K562 (cell line): Measurements from ENCODE around the gene CIAO3. TPM values are rescaled to one million over a fixed set of nuclear protein-coding genes. Genes with fewer than 3 reads are reported as not detected.

Experiments
- BDP1 ChIP-seq: IDR thresholded peaks from 3 replicates; pipeline ENCODE4 v1.6.1; 2011; ENCODE audit not compliant: insufficient read length, insufficient read depth
- CHD4 ChIP-seq: fragments of 200-600 bp; sonication (generic); IDR thresholded peaks from 3 replicates; pipeline ENCODE4 v1.6.1; 2012; ENCODE audit warnings: low read depth, mild to moderate bottlenecking, mixed read lengths, low read length, inconsistent platforms; ENCODE audit not compliant: insufficient read depth, insufficient replicate concordance, poor library complexity, severe bottlenecking
- FIP1L1 ChIP-seq: fragments of 200-400 bp; formaldehyde crosslinking; IDR thresholded peaks from 2 replicates; pipeline ENCODE4 v1.6.1; 2018; ENCODE audit warnings: mild to moderate bottlenecking, low read depth, low read length; ENCODE audit not compliant: poor library complexity, severe bottlenecking
- MCM5 ChIP-seq: fragments of 450-650 bp; IDR thresholded peaks from 2 replicates; pipeline ENCODE4 v1.6.1; 2016; ENCODE audit warnings: low read depth
- POLR2AphosphoS5 ChIP-seq: IDR thresholded peaks from 2 replicates; pipeline ENCODE4 v1.6.1; 2011; ENCODE audit warnings: mild to moderate bottlenecking, low read depth, low read length, moderate library complexity; ENCODE audit not compliant: control insufficient read depth, insufficient read depth
- RBFOX2 ChIP-seq: fragments of 200-400 bp; formaldehyde crosslinking; IDR thresholded peaks from 2 replicates; pipeline ENCODE4 v1.6.1; 2017; ENCODE audit warnings: low read depth, mild to moderate bottlenecking, low read length, moderate library complexity
- RBM22 ChIP-seq: fragments of 200-400 bp; formaldehyde crosslinking; IDR thresholded peaks from 2 replicates; pipeline ENCODE4 v1.6.1; 2018; ENCODE audit warnings: low read length, low read depth; ENCODE audit not compliant: poor library complexity, severe bottlenecking
- SNRNP70 ChIP-seq: fragments of 200-400 bp; formaldehyde crosslinking; optimal IDR thresholded peaks from 2 replicates; pipeline ENCODE3; 2017; ENCODE audit warnings: low read depth, low read length
- ZFP30 ChIP-seq: fragments of 250-450 bp; sonication (Bioruptor Pico); IDR thresholded peaks from 2 replicates; pipeline ENCODE4 v1.8.0; 2022; ENCODE audit warnings: moderate library complexity, mild to moderate bottlenecking, inconsistent platforms, borderline replicate concordance
- ZFPM2 ChIP-seq: fragments of 250-450 bp; sonication (Bioruptor Pico); IDR thresholded peaks from 2 replicates; pipeline ENCODE4 v1.5.1; 2022; ENCODE audit warnings: mild to moderate bottlenecking
- ZNF583 ChIP-seq: fragments of 250-450 bp; sonication (Bioruptor Pico); IDR thresholded peaks from 2 replicates; pipeline ENCODE4 v1.4.0; 2020
- ZNF77 ChIP-seq: fragments of 250-450 bp; sonication (Bioruptor Pico); IDR thresholded peaks from 2 replicates; pipeline ENCODE4 v1.5.0; 2020
- polyA plus RNA-seq, 8 experiments: library from polyadenylated mRNA; depleted of rRNA in 4 of 8; stranded (reverse) in 5 of 8; unstranded in 3 of 8; fragments of >200 nt; fragmentation: Nextera tagmentation in 2 of 8; fragmentation: Illumina TruSeq in 1 of 8; extraction: Ambion mirVana in 2 of 8; extraction: Trizol in 1 of 8; gene quantifications; 2 replicates each; pipeline versions ENCODE4 v1.2.1 to v1.2.3, GENCODE V29; 2011 to 2014; ENCODE audit warnings: inconsistent platforms in 1 of 8, missing spikeins in 1 of 8
- total RNA-seq, 7 experiments: library from RNA; depleted of rRNA in 6 of 7; stranded (reverse); fragments of >200 nt in 6 of 7; fragmentation: Illumina TruSeq in 2 of 7; extraction: Trizol in 2 of 7; gene quantifications; 2 replicates each; pipeline versions ENCODE4 v1.2.1 to v1.2.3, GENCODE V29; 2011 to 2021; ENCODE audit warnings: low replicate concordance in 1 of 7
- TF ChIP-seq, protein P1 (sequence below): fragments of 200-400 bp; formaldehyde crosslinking; IDR thresholded peaks from 2 replicates; pipeline ENCODE4 v1.6.1; 2017; ENCODE audit warnings: mild to moderate bottlenecking, low read depth, low read length, moderate library complexity

The CIAO3 gene
- total and polyA plus RNA-seq, 9 of the 15 experiments (the other 6 are each of a cell fraction or from before 2014, with no cell fraction given) = 2.2 to 35.6 (median 18.7) TPM

DNA sequence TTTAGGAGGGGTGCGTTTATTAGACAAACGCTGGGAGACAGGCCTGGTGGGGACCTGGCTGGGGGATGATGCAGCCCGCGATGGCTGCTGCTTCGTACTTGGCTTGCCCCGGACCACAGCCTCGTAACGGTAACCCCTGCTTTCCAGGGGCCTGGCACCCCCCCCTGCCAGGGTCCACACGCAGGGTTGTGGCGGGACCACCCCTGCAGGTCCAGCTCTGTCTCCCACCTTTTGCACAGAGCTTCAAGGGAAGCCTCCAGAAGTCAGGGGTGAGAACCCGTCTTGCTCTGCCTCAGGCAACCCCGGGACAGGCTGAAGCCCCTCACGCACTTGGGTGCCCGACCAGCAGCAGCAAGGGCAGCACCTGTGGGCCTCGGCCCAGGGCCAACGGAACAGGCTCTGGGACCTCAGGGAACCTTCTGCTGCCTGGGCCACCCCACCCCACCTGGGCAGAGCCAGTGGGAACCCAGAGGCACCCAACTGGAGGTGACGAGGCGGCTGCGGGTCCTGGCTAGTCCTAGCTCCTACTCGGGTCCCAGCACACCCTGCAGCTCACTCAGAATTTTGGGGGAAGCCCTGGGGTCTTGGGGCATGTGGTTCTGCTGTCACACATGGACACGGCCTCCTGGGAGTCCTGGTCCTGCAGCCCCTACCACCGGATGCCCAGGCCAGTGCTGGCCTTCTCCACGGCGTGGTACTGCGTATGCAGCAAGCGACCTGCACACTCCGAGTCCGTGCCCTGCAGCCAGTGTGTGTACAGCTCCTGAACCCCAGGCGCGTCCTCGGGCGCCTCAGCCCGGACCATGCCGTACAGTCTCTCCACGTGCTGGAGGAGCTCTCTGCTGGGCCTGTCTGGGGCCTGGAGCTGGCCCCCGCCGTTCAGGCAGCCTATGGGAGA is 10.8 kb downstream of the CIAO3 start (continued):
- TF ChIP-seq ZFP30 = no peak
- TF ChIP-seq POLR2AphosphoS5 = no peak
- peak; percentile 57 for TF ChIP-seq RBM22
- TF ChIP-seq BDP1 = no peak
- no peak for TF ChIP-seq ZNF77 (CRISPR knock-in tag)
- no peak for TF ChIP-seq ZNF583 (CRISPR knock-in tag)
- TF ChIP-seq MCM5 = no peak
- TF ChIP-seq SNRNP70 = peak; percentile 2
- no peak for TF ChIP-seq CHD4
- no peak for TF ChIP-seq ZFPM2 (CRISPR knock-in tag)
- TF ChIP-seq, protein P1, sequence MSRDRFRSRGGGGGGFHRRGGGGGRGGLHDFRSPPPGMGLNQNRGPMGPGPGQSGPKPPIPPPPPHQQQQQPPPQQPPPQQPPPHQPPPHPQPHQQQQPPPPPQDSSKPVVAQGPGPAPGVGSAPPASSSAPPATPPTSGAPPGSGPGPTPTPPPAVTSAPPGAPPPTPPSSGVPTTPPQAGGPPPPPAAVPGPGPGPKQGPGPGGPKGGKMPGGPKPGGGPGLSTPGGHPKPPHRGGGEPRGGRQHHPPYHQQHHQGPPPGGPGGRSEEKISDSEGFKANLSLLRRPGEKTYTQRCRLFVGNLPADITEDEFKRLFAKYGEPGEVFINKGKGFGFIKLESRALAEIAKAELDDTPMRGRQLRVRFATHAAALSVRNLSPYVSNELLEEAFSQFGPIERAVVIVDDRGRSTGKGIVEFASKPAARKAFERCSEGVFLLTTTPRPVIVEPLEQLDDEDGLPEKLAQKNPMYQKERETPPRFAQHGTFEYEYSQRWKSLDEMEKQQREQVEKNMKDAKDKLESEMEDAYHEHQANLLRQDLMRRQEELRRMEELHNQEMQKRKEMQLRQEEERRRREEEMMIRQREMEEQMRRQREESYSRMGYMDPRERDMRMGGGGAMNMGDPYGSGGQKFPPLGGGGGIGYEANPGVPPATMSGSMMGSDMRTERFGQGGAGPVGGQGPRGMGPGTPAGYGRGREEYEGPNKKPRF = no peak
- TF ChIP-seq RBFOX2 = peak; percentile 41
- TF ChIP-seq FIP1L1 = peak; percentile 64
